GOT3 (cell line): ENCODE measurements around the gene POLA2.
A peak's percentile ranks its signal among the peaks of the same experiment; 100 is the strongest.

Experiments used
- DNase-seq: peaks from one replicate; lab custom pipeline; 2025; ENCODE audit warnings: mixed read lengths; lab: John Stamatoyannopoulos, UW

POLA2 gene

GRCh38 chr11:65286686-65287085 is 24.9 kb downstream of the POLA2 start:
- DNase-seq = no peak

GRCh38 chr11:65287601-65288000 is 25.8 kb downstream of the POLA2 start:
- DNase-seq = no peak

- no peak for DNase-seq
These were observed 27.2 kb downstream of the POLA2 start for GRCh38 chr11:65288706-65289536.

- peak; percentile 10 for DNase-seq
These were observed 28.8 kb downstream of the POLA2 start for GRCh38 chr11:65290448-65291165.

- no peak for DNase-seq
These were observed 29.9 kb downstream of the POLA2 start for GRCh38 chr11:65291613-65292012.

- no peak for DNase-seq
These were observed 31.1 kb downstream of the POLA2 start for GRCh38 chr11:65292890-65293289.

GRCh38 chr11:65293909-65294381 is 32.2 kb downstream of the POLA2 start:
- DNase-seq = no peak

GRCh38 chr11:65295001-65295400 is 33.2 kb downstream of the POLA2 start:
- no peak for DNase-seq

GRCh38 chr11:65295571-65296341 is 34.0 kb downstream of the POLA2 start:
- no peak for DNase-seq

GRCh38 chr11:65297026-65297672 is 35.4 kb downstream of the POLA2 start:
- DNase-seq = no peak

GRCh38 chr11:65298131-65298535 is 36.4 kb downstream of the POLA2 start:
- DNase-seq = no peak

GRCh38 chr11:65298655-65299179 is 37.0 kb downstream of the POLA2 start:
- DNase-seq = no peak

- DNase-seq = no peak
These were observed 39.0 kb downstream of the POLA2 start for GRCh38 chr11:65300621-65301275.

GRCh38 chr11:65301491-65302329 is 39.9 kb downstream of the POLA2 start:
- DNase-seq = no peak

- DNase-seq = no peak
These were observed 41.8 kb downstream of the POLA2 start for GRCh38 chr11:65303555-65303954.

- no peak for DNase-seq
These were observed 42.3 kb downstream of the POLA2 start for GRCh38 chr11:65304110-65304509.

- DNase-seq = no peak
These were observed 42.9 kb downstream of the POLA2 start for GRCh38 chr11:65304613-65305012.

- no peak for DNase-seq
These were observed 43.9 kb downstream of the POLA2 start for GRCh38 chr11:65305501-65306268.
